Ramos (cell line): ENCODE data around the gene ZEB2.
"Not testable (repeated sequence)": the region's sequence is repeated elsewhere in the genome, so short reads cannot be mapped to it uniquely, and the experiment has no call there.

ENCODE experiments used
- in situ Hi-C: fragments of 300-500 bp; cut with MboI; formaldehyde crosslinking; loops from one replicate; pipeline ENCODE4 v1.14.3; 2022; ENCODE audit warnings: low sequenced_read_pairs; ENCODE audit not compliant: unreplicated experiment

The ZEB2 gene

GRCh38 chr2:144364944-144365738, 154.8 kb downstream of the ZEB2 start:
- in situ Hi-C loops, result no loop called here

GRCh38 chr2:144364247-144364646, 155.7 kb downstream of the ZEB2 start:
- in situ Hi-C loops, result not testable (repeated sequence)

- in situ Hi-C loops, result no loop called here
Observed at GRCh38 chr2:144362401-144362800, 157.5 kb downstream of the ZEB2 start.

GRCh38 chr2:144361742-144362141, 158.2 kb downstream of the ZEB2 start:
- in situ Hi-C loops, result no loop called here

- in situ Hi-C loops, result no loop called here
Observed at GRCh38 chr2:144359684-144360083, 160.2 kb downstream of the ZEB2 start.

GRCh38 chr2:144358979-144359541, 160.9 kb downstream of the ZEB2 start:
- in situ Hi-C loops, result no loop called here

- in situ Hi-C loops, result no loop called here
Observed at GRCh38 chr2:144358374-144358964, 161.4 kb downstream of the ZEB2 start.

GRCh38 chr2:144357623-144358373, 162.1 kb downstream of the ZEB2 start:
- in situ Hi-C loops, result no loop called here

GRCh38 chr2:144356402-144356801, 163.5 kb downstream of the ZEB2 start:
- in situ Hi-C loops, result no loop called here

GRCh38 chr2:144354953-144355352, 165.0 kb downstream of the ZEB2 start:
- in situ Hi-C loops, result no loop called here

- in situ Hi-C loops, result no loop called here
Observed at GRCh38 chr2:144351687-144352086, 168.2 kb downstream of the ZEB2 start.

- in situ Hi-C loops, result no loop called here
Observed at GRCh38 chr2:144350151-144350802, 169.6 kb downstream of the ZEB2 start.

GRCh38 chr2:144349674-144350073, 170.2 kb downstream of the ZEB2 start:
- in situ Hi-C loops, result no loop called here

GRCh38 chr2:144348846-144349245, 171.1 kb downstream of the ZEB2 start:
- in situ Hi-C loops, result no loop called here

GRCh38 chr2:144346229-144346628, 173.7 kb downstream of the ZEB2 start:
- in situ Hi-C loops, result no loop called here

- in situ Hi-C loops, result no loop called here
Observed at GRCh38 chr2:144343145-144343544, 176.8 kb downstream of the ZEB2 start.

- in situ Hi-C loops, result no loop called here
Observed at GRCh38 chr2:144341538-144341937, 178.4 kb downstream of the ZEB2 start.

GRCh38 chr2:144339048-144339447, 180.9 kb downstream of the ZEB2 start:
- in situ Hi-C loops, result no loop called here

- in situ Hi-C loops, result no loop called here
Observed at GRCh38 chr2:144334551-144334950, 185.4 kb downstream of the ZEB2 start.
